ENCODE data around the gene ADD2.

Gene ADD2

DNA sequence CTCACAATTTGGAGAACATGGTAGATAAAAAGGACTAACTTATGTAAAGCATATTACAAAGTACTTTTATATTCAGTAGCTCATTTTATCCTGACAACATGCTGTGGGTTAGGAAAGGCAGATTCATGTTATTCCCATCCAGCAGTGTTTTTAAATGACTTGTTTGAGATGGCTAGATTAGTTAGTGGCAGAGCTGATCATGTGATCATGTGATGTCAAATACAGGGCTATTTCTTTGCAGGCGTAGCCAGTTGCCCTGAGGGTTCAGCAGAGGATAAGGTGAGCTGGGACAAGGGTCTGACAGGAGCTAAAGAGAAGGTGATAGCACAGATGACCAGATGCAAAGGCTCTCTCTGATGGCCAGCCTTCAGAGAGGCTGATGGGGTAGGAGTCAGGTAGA is 97.8 kb downstream of the ADD2 start:
- DNase-seq (ENCODE audit: low read depth) = no peak
- TF ChIP-seq, protein P1, sequence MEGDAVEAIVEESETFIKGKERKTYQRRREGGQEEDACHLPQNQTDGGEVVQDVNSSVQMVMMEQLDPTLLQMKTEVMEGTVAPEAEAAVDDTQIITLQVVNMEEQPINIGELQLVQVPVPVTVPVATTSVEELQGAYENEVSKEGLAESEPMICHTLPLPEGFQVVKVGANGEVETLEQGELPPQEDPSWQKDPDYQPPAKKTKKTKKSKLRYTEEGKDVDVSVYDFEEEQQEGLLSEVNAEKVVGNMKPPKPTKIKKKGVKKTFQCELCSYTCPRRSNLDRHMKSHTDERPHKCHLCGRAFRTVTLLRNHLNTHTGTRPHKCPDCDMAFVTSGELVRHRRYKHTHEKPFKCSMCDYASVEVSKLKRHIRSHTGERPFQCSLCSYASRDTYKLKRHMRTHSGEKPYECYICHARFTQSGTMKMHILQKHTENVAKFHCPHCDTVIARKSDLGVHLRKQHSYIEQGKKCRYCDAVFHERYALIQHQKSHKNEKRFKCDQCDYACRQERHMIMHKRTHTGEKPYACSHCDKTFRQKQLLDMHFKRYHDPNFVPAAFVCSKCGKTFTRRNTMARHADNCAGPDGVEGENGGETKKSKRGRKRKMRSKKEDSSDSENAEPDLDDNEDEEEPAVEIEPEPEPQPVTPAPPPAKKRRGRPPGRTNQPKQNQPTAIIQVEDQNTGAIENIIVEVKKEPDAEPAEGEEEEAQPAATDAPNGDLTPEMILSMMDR (conservative IDR thresholded peaks at IDR 0.05; ENCODE audit: low read depth, low read length) = no peak
- H3K4me3 ChIP-seq (ENCODE audit: low read depth, low read length) = no peak overlapping the region

DNA sequence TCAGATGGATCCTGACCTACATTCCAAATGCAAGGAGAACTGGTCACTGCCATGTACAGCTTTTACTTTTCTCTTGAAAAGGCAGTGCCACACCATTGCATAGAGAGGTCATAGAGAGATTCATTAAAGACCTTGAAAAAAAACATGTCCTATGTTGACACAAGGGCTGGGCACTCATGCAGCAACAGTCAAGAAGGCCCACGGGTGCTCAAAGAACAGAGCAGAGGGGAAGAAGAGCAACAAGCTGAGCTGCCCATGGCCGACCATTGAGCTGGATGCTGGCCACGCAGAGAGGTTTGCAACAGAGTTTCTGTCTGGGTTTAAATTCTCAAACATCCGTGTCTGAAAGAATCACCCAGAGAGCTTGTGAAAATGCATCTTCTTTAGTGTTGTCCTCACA is 99.1 kb downstream of the ADD2 start:
- no peak for DNase-seq (ENCODE audit: low read depth)

DNA sequence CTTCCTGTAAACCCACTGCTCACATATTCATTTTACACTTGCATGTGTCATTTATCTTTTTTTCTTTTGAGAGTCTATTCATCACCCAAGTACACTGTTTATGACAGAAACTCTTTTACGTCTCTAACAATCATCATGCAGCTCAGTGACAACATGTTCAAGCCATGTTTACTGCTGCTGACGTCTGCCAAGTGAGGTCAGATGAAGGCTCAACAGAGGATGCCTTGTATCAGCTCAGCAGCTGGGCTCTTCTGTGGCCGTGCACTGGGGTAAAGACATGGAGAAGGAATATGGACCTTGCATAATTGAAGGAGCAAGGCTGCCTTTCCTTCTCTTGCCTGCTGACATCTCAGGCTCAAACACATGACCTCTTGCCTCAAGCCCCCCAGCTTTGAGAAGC is 99.6 kb downstream of the ADD2 start:
- DNase-seq (ENCODE audit: low read depth) = no peak
- TF ChIP-seq, protein P1 (conservative IDR thresholded peaks at IDR 0.05; ENCODE audit: low read depth, low read length) = no peak
- H3K4me3 ChIP-seq (ENCODE audit: low read depth, low read length) = no peak overlapping the region

More for the DNA sequence above, 99.1 kb downstream of the ADD2 start:
- TF ChIP-seq, protein P1 (conservative IDR thresholded peaks at IDR 0.05; ENCODE audit: low read depth, low read length) = no peak
- no peak overlapping the region for H3K4me3 ChIP-seq (ENCODE audit: low read depth, low read length)

DNA sequence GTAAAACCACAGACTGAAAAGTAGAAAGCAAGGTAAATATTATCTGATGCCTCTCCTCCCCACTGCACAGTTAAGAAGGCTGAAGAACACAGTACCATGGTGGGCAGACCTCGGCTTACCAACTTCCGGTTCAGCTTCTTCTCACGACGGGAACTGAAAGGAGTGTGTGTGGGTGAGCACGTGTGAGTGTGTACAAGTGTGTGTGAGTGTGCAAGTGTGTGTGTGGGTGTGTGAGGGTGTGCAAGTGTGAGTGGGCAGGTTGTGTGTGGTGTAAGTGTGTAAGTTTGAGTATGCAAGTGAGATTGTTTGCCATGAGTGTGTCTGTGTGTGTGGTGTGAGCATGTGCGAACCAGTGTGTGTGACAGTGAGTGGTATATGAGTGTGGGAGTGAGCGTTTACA is 103.5 kb downstream of the ADD2 start:
- no peak for DNase-seq (ENCODE audit: low read depth)
- TF ChIP-seq, protein P1 (conservative IDR thresholded peaks at IDR 0.05; ENCODE audit: low read depth, low read length) = no peak

DNA sequence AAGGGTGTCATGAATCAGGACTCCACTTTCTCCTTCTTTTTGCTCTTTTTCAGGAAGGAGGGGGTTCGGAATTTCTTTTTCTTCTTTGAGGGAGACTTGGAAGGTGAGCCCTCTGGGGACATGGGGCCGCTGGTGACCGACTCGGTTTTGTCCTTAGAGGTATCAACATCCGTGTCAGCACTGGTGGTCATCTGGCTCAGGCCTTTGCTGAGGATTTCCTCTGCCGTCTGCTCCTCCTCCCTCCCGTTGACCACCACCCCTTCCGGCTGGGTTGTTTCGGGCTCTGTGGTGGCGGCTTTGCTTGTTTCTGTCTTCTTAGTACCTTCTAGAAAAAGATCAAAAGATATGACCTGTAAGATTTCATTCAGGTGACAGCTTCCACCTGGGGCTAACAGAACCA is 104.6 kb downstream of the ADD2 start:
- TF ChIP-seq, protein P1 (conservative IDR thresholded peaks at IDR 0.05; ENCODE audit: low read depth, low read length) = no peak
- DNase-seq (ENCODE audit: low read depth) = no peak
- H3K4me3 ChIP-seq (ENCODE audit: low read depth, low read length) = no peak overlapping the region

More for the DNA sequence above, 103.5 kb downstream of the ADD2 start:
- no peak overlapping the region for H3K4me3 ChIP-seq (ENCODE audit: low read depth, low read length)

DNA sequence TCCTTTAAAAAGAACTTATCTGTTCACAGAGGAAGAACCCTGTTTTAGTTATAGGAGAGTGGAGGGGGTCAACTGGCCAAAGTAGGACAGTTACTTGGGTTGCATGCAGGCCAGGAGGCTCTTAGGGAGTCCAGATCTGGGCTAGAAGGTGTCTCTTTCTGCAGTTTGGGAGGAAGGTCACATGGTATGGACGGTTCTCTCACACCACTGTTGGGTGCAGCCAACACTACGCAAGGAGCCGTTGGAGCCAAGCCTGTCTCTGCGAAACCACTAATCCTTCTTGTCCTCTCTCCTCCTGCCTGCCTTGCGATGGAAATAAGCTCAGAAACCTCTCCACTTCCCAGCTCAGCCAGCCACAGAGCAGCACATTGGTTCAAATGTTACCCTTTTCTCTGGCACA is 108.4 kb downstream of the ADD2 start:
- DNase-seq (ENCODE audit: low read depth) = no peak
- H3K4me3 ChIP-seq (ENCODE audit: low read depth, low read length) = no peak overlapping the region
- TF ChIP-seq, protein P1 (conservative IDR thresholded peaks at IDR 0.05; ENCODE audit: low read depth, low read length) = no peak

DNA sequence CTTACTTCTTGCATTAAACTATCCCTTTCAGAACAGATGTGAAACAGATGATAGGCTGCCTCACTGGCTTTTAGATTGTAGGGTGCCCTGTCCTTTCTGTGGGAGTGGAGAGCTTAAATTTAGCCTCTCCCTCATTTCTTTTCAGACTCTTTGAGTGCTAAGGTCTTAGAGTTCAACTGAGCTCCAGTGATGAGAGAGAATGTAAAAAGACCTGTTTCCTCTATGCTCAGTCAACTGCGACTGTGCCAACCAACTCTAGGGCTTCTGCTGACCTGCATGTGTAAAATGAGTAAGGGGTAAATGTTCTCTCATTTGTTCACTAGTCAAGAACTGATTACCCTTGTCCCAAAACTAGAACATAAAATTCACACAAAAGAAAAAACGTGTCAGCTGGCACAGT is 109.5 kb downstream of the ADD2 start:
- DNase-seq (ENCODE audit: low read depth) = no peak
- no peak overlapping the region for H3K4me3 ChIP-seq (ENCODE audit: low read depth, low read length)
- TF ChIP-seq, protein P1 (conservative IDR thresholded peaks at IDR 0.05; ENCODE audit: low read depth, low read length) = no peak

Data from choroid plexus epithelial cell (primary cell).